ENCODE measurements around the gene FZR1.

FZR1 gene

GRCh38 chr19:3513229-3514140 lies 7.4 kb downstream of the FZR1 start:
- no peak for DNase-seq (ENCODE audit: low read depth in 1 of 2, low spot score in 1 of 2)

GRCh38 chr19:3514930-3515329 lies 8.8 kb downstream of the FZR1 start:
- no peak for DNase-seq (ENCODE audit: low read depth in 1 of 2, low spot score in 1 of 2)

- DNase-seq (ENCODE audit: low read depth in 1 of 2, low spot score in 1 of 2): no peak
Measured at GRCh38 chr19:3515891-3516422, 9.8 kb downstream of the FZR1 start.

- no peak for DNase-seq (ENCODE audit: low read depth in 1 of 2, low spot score in 1 of 2)
Measured at GRCh38 chr19:3516675-3517207, 10.6 kb downstream of the FZR1 start.

- no peak for DNase-seq (ENCODE audit: low read depth in 1 of 2, low spot score in 1 of 2)
Measured at GRCh38 chr19:3517638-3518037, 11.5 kb downstream of the FZR1 start.

- DNase-seq (ENCODE audit: low read depth in 1 of 2, low spot score in 1 of 2): no peak
Measured at GRCh38 chr19:3518255-3518654, 12.1 kb downstream of the FZR1 start.

- DNase-seq (ENCODE audit: low read depth in 1 of 2, low spot score in 1 of 2): no peak
Measured at GRCh38 chr19:3518659-3519058, 12.5 kb downstream of the FZR1 start.

- no peak for DNase-seq (ENCODE audit: low read depth in 1 of 2, low spot score in 1 of 2)
Measured at GRCh38 chr19:3519126-3519525, 13.0 kb downstream of the FZR1 start.

- DNase-seq (ENCODE audit: low read depth in 1 of 2, low spot score in 1 of 2): no peak
Measured at GRCh38 chr19:3520166-3521103, 14.3 kb downstream of the FZR1 start.

GRCh38 chr19:3521104-3521445 lies 15.0 kb downstream of the FZR1 start:
- no peak for DNase-seq (ENCODE audit: low read depth in 1 of 2, low spot score in 1 of 2)

GRCh38 chr19:3522421-3523360 lies 16.6 kb downstream of the FZR1 start:
- no peak for DNase-seq (ENCODE audit: low read depth in 1 of 2, low spot score in 1 of 2)

- DNase-seq (ENCODE audit: low read depth in 1 of 2, low spot score in 1 of 2): no peak
Measured at GRCh38 chr19:3523361-3524077, 17.4 kb downstream of the FZR1 start.

- no peak for DNase-seq (ENCODE audit: low read depth in 1 of 2, low spot score in 1 of 2)
Measured at GRCh38 chr19:3524078-3524842, 18.1 kb downstream of the FZR1 start.

GRCh38 chr19:3524904-3525451 lies 18.9 kb downstream of the FZR1 start:
- no peak for DNase-seq (ENCODE audit: low read depth in 1 of 2, low spot score in 1 of 2)

- DNase-seq (ENCODE audit: low read depth in 1 of 2, low spot score in 1 of 2): no peak
Measured at GRCh38 chr19:3526507-3527237, 20.6 kb downstream of the FZR1 start.

- no peak for DNase-seq (ENCODE audit: low read depth in 1 of 2, low spot score in 1 of 2)
Measured at GRCh38 chr19:3527238-3527910, 21.3 kb downstream of the FZR1 start.

GRCh38 chr19:3528080-3528479 lies 22.0 kb downstream of the FZR1 start:
- no peak for DNase-seq (ENCODE audit: low read depth in 1 of 2, low spot score in 1 of 2)

Data from activated T-helper 1 cell treated with anti-CD3 and anti-CD28 coated beads, Interleukin-2, amount 50 U/mL, for 16 hours (primary cell).